SH-SY5Y (cell line): ENCODE data around the gene SEC63.

Source experiments
- GATA2 ChIP-seq: IDR thresholded peaks from 2 replicates; pipeline ENCODE4 v1.6.1; 2011; ENCODE audit warnings: mild to moderate bottlenecking, low read depth, low read length
- GATA3 ChIP-seq: IDR thresholded peaks from 2 replicates; pipeline ENCODE4 v1.6.1; 2011; ENCODE audit warnings: low read depth, mild to moderate bottlenecking, low read length, moderate library complexity

The SEC63 gene

GRCh38 chr6:107841275-107841670, 116.7 kb downstream of the SEC63 start:
- TF ChIP-seq GATA3 (no peak), GATA2 (no peak)

DNA sequence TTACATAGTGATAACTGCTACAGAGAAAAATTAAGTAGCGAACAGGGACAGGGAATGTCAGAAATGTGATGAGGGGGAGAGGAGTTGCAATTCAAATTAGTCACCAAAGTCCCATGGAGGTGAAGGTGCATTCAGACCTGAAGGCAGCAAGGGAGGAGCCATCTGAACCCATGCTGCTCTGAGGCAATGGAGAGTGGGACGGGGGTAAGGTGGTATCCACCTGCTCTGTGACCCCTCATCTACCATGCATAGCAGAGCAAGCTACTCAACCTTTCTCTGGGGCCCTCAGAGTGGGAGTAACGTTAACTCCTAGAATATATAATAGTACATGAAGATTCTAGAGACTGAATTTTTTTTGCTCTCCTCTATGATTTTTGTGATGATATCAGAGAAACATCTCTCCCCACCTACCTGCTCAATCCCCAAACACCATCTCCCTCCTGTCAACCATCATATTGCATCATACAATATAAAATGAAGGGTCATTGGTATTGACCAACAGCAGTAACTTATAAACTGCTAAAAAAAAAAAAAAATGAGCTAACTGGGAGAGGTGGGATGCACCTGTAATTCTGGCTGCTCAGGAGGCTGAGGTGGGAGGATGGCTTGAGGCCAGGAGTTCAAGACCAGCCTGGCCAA, 117.3 kb downstream of the SEC63 start:
- TF ChIP-seq GATA3 (no peak), GATA2 (no peak)

DNA sequence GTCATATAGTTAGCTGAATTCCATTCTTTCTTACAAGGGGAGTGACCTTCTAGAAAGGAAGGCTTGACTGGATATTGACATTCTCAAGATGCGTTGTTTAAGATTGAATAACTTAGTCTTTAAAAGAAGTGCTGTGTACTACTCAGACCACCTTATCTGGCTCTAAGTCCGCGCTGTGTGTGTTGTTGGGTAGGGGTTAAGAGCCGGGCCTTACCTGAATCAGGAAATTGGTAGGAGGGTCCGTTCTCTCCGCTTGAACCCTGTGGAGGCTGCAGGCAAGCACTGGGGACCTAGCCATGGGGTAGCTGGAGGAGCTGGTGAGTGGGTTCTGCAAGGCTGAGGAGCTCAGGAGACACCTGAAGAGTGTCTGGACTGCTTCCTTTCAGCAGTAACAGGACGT, 124.9 kb downstream of the SEC63 start:
- TF ChIP-seq GATA2 (no peak), GATA3 (no peak)

DNA sequence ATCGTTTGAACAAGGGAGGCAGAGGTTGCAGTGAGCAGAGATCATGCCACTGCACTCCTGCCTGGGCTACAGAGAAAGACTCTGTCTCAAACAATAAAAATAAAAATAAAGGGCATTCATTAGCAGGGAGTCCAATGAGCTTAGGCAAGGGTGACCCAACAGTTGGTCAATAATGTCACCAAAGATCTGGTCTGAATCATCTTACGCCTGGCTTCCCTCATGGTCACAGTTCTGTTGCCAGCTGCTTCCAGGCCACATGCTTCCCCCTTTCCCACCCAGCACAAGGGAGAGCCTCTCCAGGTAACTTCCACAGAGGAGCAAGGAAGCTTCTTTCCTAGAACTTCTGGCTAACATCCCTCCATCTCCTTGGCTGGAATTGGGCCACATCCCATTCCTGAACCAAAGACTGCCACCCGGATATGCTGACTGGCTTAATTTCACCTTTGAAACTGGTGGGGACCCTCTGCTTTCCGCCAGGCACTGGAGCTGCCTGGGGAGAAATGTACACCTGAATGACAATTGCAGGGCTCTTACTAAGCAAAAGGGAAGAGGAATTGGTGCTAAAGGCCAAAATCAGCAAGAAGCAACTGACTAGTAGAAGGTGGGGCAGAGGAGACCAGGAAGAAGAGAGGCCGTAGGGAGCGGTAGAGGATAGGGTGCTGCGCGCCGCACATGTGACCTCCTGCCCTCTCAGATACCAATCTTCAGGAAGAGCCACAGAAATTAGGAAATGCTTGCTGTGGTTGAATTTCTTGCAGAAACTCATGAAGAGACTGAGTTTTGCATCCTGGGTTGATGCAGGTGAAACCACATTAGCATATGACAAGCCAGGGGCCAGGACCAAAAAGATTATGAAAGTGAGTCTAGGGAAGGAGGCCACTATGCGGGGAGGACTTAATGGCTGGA, 125.6 kb downstream of the SEC63 start:
- TF ChIP-seq GATA3 (no peak), GATA2 (no peak)

DNA sequence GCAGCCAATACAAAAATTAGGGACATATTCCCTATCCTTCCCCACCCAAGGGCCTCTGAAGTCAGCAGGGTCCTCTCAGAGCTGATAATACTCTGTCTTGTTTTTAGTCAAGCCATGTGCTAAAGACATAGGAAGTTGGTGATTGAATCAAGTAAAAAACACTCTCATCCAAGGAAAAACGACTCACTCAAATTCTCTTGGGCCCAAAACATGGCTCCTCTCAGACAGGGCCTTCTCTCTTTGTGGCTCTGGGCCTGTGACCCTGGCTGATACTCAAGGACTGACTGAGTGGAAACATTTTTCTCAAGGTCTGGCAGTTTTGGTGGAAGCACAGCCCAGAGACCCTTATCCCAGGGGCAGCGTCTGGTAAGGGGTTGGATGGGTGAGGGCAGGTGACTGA, 127.9 kb downstream of the SEC63 start:
- TF ChIP-seq GATA3 = no peak

GRCh38 chr6:107827541-107827940, 130.5 kb downstream of the SEC63 start:
- TF ChIP-seq GATA3 (no peak), GATA2 (no peak)

GRCh38 chr6:107823047-107823557, 134.9 kb downstream of the SEC63 start:
- TF ChIP-seq GATA2 (no peak), GATA3 (no peak)

DNA sequence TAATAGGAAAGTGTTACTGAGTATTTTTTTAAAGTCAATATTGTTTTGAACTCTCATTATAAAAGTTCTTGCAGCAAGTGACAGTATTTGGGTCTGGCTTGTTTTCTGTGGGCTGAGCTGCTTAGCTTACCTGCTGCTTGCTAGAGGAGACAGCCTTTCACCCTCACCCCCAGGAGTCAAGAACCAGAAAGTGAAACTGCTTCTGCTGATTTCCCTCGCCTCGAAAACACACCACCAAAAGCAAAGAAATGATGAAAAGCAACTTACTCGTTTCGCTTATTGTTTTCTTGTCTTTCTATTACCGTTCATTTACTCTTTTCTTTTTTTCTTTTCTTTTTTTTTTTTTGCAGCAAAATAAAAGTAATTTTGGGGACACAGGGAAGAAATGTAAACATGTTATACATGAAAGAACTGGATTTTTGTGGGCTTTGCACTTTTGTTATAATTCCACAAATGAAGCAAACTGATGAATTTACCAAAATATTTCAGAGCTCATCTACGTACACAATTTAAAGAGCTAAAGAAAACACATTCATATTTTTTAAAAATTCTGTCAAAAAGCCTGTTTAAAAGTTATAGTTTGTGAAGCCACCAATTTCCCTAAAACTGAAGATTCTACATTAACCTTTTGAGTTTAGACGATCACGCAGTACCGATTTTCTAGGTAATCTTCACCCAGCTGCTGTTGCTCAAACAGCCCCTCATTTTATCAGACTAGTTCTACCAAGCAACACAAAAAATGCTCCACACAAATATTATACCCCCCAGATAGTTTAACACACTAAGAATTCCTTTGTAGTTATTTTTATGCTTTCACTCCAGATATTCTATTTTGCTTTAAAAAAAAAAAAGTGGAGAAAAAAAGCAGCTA, 135.6 kb downstream of the SEC63 start:
- no peak for TF ChIP-seq GATA2
- no peak for TF ChIP-seq GATA3

- no peak for TF ChIP-seq GATA3
- TF ChIP-seq GATA2 = no peak
Observed at GRCh38 chr6:107821591-107821990, 136.4 kb downstream of the SEC63 start.

DNA sequence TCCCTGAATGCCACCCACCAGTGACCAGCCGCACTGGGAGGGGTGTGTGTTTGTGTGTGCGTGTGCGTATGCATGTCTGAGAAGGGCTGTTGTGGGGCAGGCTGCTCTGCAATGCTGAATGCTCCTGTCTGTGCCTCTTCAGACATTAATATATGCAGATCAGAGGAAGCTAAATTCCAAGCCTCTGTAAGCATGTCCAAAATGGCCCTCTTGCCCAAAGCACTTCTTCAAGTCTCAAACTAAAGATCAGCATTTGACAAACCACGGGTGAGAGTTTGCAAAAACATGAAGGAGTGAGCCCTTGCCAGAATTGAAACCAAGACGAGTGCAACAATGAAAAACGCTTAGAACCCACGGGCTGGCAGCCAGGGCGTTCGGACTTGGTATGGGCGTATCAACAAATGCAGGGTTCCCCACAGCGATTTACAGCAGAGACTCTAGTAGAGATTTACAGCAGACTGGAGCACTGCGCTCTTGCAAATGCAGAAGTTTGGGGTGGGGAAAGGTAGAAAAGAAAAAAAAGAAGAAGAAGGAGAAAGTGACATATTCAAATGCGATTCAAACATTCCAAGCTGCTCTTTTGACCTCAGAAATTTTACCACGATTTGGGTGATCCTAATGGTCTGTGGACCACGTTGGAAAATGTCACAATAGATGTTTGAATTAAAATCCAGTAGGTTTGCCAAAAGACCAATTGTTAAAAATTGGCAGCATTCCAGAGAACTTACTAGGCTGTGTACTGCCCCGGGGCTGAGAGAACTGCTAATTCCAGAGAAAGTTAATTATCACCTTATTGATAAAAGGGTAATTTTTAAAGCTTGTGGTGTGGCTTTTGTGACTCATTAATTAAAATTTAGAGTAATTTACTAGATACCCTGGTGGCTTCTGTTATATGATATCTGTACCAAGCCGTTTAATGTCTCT, 137.4 kb downstream of the SEC63 start:
- TF ChIP-seq GATA2 (no peak), GATA3 (no peak)

GRCh38 chr6:107819964-107820337, 138.1 kb downstream of the SEC63 start:
- no peak for TF ChIP-seq GATA3
- TF ChIP-seq GATA2 = 0 out of 2 replicates have a peak, but pooled peaks have one; percentile 6

- TF ChIP-seq GATA3 (no peak), GATA2 (0 out of 2 replicates have a peak, but pooled peaks have one; percentile 1)
Observed at GRCh38 chr6:107819217-107819616, 138.8 kb downstream of the SEC63 start.

DNA sequence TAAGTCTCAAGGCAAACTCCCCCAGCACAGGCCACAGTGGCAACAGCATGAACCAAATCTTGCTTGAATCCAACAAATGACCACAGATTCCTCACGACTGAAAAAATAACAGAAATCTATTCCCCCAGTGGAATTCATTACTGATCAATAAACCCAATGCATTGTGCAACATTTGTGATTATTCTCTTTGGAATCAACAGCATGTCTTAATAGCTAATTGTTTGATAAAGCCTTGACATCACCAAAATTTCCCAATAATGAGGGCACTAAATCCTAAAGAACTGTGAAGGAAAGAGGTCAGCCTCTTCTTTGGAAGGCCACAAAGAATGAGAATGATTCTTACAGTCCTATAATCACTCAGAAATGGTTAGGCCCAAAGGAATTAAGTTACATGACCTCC, 139.7 kb downstream of the SEC63 start:
- TF ChIP-seq GATA2 = no peak
- no peak for TF ChIP-seq GATA3
